HG03571 (cell line): ENCODE data around the gene GTF2H2C_2.
"Not testable (repeated sequence)": the region's sequence is repeated elsewhere in the genome, so short reads cannot be mapped to it uniquely, and the experiment has no call there.

Experiments
- ATAC-seq: cut with Tn5 transposase; IDR thresholded peaks from one replicate; pipeline ENCODE4 v1.9.1; 2021; ENCODE audit not compliant: unreplicated experiment

GTF2H2C_2 gene

GRCh38 chr5:70415117-70415516 is at the start of gene GTF2H2C_2:
Gene GTF2H2C_2, plus strand, starts transcription at chr5:70415368.
- peak; percentile 98 for ATAC-seq

- ATAC-seq = not testable (repeated sequence)
Measured at GRCh38 chr5:70400984-70401686, 14.0 kb upstream of the GTF2H2C_2 start.

GRCh38 chr5:70421322-70421721 is 6.2 kb downstream of the GTF2H2C_2 start:
- ATAC-seq = not testable (repeated sequence)

- ATAC-seq = not testable (repeated sequence)
Measured at GRCh38 chr5:70423215-70423614, 8.0 kb downstream of the GTF2H2C_2 start.

GRCh38 chr5:70438518-70438917 is 23.4 kb downstream of the GTF2H2C_2 start:
- not testable (repeated sequence) for ATAC-seq

GRCh38 chr5:70449565-70449964 is 34.4 kb downstream of the GTF2H2C_2 start:
- ATAC-seq = not testable (repeated sequence)

GRCh38 chr5:70451249-70451984 is 36.2 kb downstream of the GTF2H2C_2 start:
- ATAC-seq = not testable (repeated sequence)

- peak; percentile 84 for ATAC-seq
Measured at GRCh38 chr5:70457093-70457492, 41.9 kb downstream of the GTF2H2C_2 start.

GRCh38 chr5:70459188-70459587 is 44.0 kb downstream of the GTF2H2C_2 start:
- not testable (repeated sequence) for ATAC-seq

GRCh38 chr5:70461984-70462383 is 46.8 kb downstream of the GTF2H2C_2 start:
- not testable (repeated sequence) for ATAC-seq

- ATAC-seq = not testable (repeated sequence)
Measured at GRCh38 chr5:70464019-70464637, 49.0 kb downstream of the GTF2H2C_2 start.

- ATAC-seq = not testable (repeated sequence)
Measured at GRCh38 chr5:70469926-70470509, 54.9 kb downstream of the GTF2H2C_2 start.
